HG02973 (cell line): ENCODE data around the gene USF2.
A peak's percentile ranks its signal among the peaks of the same experiment; 100 is the strongest.

Experiments
- ATAC-seq: cut with Tn5 transposase; IDR thresholded peaks from one replicate; pipeline ENCODE4 v1.9.1; 2021; ENCODE audit warnings: moderate library complexity; ENCODE audit not compliant: unreplicated experiment

Gene USF2

GRCh38 chr19:35241417-35241816, 27.3 kb upstream of the USF2 start:
- ATAC-seq: no peak

DNA sequence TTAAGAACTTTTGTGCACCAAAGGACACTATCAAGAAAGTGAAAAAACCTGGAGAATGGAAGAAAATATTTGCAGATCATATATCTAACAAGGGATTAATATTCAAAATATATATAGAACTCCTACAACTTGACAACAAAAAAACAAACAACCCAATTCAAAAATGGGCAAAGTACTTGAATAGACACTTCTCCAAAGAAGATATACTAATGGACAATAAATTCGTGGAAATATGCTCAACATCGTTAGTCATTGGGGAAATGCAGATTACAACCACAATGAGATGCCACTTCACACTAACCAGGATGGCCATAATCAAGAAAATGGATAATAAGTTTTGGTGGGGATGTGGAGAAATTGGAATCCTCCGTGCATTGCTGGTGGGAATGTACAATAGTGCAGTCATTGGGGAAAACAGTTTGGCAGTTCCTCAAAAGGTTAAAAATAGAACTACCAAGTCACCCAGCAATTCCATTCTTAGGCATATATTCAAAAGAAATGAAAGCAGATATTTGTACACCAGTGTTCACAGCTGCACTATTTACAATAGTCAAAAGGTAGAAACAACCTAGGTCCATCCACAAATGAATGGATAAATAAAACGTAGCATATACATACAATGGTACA, 22.2 kb upstream of the USF2 start:
- no peak for ATAC-seq

DNA sequence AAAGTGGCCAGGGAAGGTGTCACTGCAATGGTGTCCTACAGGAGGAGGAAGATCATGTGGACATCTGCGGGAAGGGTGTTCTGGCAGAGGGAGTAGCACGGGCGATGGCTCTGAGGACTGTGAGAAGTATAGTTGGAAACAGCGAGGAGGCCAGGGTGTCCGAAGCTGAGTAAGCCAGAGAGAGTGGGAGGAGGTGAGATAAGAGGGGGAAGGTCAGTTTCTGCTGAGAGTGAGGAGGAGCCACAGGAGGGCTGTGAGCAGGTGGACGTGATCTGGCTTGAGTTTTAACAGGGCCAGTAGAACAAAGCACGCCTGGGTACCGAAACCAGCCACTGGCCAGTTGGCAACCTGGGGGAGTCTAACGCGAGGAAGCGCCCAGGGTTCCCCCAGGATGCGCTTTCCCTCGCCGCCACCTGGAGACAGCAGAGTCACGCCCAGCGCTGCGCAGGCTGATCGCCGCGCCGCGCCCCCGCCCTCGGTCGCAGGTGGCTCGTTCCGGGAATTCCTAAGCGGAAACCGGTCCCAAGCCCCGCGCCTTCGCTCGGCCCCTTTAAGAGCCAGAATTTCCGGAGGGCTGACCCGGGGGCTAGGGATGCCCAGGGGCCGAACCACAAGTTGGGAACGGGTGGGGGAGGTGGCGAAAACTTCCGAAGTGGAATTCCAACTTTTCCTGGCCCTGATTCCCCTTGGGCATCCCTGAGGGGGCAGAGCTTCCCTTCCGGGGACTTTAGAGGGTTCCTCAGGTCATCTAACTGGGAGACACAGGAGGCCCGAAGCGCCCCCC, 21.0 kb upstream of the USF2 start:
- peak; percentile 39 for ATAC-seq

GRCh38 chr19:35248310-35249145, 20.2 kb upstream of the USF2 start, which contains the start of gene LSR:
Gene LSR, plus strand, starts transcription at chr19:35249002. Its CDS starts 21 bp downstream, at chr19:35249023.
- peak; percentile 74 for ATAC-seq

GRCh38 chr19:35249146-35249847, 19.5 kb upstream of the USF2 start:
- peak; percentile 3 for ATAC-seq

DNA sequence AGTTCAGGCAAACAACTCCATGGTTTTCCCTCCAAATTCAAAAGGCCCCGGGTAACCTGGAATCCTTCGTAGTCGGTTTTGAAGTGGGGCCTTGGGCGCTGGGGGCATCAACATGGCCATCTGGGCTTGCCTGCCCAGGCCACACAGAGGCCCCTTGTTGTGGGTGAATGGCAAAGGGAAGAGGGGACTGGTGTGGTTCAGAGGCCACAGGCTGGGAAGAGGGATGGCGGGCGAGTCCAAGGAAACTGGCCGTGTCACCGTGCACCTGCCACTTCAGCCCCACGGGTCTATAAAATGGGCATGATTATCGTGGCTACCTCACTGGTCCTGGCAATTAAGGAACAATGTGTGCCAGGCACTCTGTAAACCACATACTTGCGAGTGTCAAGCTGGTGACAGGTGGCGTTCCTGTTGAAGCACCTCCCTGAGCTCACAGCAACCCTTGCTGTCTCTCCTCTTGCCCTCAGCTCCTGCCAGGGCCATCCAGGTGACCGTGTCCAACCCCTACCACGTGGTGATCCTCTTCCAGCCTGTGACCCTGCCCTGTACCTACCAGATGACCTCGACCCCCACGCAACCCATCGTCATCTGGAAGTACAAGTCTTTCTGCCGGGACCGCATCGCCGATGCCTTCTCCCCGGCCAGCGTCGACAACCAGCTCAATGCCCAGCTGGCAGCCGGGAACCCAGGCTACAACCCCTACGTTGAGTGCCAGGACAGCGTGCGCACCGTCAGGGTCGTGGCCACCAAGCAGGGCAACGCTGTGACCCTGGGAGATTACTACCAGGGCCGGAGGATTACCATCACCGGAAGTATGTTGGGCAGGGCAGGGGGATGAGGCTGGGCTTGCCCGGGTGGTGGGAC, 18.7 kb upstream of the USF2 start:
- ATAC-seq: no peak

GRCh38 chr19:35251456-35251855, 17.3 kb upstream of the USF2 start:
- ATAC-seq: no peak

DNA sequence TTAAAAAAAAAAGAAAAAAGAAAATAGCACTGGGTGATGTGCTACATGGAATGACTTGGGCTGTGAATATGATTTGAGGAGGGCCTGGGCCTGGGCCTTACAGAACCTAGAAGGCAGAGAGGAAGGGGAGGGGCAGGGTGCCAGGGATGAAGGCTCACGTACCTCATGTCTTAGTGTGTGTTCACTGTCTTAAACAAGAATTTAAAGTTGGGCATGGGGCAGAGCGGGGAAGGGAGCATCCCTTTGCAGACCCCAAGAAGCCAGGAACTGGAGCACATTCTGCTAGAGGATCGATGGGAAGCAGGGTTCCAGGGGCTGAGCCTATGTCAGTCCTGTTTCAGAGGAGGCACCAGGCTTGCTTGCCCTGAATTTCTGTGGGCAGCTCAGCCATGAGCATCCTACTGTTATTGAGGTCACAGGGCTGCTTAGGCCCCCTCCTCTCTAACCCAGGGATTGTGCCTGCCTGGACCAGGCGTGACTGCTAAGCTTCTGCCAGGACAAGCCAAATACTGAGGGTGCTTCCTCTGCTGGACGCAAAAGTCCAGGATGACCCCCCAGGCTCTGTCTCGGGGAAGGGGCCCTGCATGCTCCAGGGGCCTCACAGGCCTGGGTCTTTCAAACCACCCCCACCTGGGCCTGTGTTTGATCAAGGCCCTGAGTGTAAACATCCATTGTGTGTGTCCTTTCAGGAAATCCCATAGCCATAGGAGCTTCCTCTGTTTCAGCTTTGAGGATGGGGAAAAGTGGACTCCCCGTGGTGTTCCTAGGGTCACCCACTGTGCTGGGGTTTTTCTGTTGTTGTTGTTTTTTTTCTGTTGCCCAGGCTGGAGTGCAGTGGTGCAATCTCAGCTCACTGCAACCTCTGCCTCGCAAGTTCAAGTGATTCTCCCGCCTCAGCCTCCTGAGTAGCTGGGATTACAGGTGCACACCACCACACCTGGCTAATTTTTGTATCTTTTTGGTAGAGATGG, 15.2 kb upstream of the USF2 start:
- ATAC-seq: no peak

DNA sequence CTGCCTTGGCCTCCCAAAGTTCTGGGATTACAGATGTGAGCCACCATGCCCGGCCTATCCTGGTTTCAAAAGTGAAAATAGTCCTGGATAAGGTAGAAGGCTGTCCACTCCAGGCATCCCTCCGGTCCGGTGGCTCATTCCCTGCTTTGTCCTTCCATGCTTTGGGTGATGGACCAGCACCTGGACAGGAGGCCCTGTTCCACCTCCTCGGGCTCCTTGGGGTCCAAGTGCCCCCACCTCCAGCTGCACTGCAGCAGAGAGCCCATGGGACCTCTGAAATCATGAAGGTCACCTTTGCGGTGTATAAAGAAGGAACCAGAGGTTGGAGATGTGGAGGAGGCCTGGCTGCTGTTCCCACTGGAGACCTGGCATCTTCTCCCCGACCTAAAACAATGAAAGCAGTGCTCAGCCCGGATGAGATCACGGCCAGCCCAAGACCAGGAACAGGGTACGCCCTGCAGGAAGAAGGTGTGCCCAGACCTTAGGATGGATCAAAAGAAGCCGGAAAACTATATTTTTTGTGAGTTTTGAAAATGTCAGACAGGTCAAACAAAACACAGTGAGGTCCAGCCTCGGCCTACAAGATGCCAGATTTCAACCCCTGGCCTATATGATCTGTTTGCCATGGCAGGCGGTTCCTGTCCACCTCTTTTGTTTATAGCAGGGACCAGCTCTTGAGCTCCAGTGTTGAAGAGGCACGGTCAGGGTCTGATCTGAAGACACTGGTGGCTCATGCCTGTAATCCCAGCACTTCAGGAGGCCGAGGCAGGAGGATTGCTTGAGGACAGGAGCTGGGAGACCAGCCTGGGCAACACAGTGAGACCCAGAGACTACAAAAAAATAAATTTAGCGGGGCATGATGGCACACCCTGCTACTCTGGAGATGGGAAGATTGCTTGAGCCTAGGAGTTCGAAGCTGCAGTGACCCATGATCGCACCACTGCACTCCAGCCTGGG, 14.1 kb upstream of the USF2 start:
- ATAC-seq: no peak

GRCh38 chr19:35256566-35256965, 12.2 kb upstream of the USF2 start:
- ATAC-seq: no peak

DNA sequence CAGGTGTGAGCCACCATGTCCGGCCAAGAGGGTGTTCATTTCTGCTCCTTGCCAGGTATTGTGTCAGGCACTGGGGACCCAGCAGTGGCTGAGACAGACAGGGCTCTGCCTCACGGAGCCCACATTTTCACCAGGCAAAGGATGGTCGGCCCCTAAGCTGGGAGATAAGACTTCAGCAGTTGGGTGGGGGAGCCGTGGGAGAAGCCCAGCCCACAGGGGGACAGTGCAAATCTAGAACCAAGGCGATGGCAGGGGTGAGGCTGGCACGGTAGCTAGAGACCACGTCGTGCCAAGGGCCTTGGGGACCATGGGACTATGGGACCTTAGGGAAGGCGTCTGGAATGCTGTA, 11.7 kb upstream of the USF2 start:
- no peak for ATAC-seq

- ATAC-seq: no peak
Observed at GRCh38 chr19:35260694-35261304, 8.0 kb upstream of the USF2 start.

DNA sequence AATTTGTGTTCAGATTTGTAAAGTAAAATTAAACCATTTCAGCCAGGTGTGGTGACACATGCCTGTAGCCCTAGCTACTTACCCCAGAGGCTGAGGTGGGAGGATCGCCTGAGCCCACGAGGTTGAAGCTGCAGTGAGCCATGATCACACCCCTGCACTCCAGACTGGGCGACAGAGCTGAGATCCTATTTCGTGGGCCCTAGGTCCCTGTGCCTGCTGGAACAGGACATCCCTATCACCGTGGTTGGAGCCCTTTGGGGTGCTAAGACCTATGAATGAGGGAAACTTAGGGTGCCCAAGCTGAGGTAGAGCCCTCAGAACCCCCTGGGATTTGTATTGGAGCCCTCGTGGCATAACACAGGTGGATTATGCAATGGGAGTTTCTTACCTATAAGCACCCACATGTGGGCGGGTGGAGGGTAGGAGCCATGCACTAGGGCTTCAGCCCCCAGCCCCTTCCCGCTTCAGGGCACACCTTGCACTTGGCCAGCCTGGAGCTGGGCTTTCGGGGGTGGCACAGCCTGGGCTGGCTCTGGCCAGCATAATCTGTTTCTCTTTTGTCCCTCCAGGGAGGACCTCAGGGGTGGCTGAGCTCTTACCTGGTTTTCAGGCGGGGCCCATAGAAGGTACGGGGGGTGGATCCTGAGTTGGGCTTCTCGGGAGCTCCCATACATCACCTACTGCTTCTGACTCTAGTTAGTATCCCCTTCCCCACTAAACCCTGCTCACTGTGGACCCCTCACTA, 7.2 kb upstream of the USF2 start:
- no peak for ATAC-seq

- no peak for ATAC-seq
Observed at GRCh38 chr19:35262101-35262761, 6.5 kb upstream of the USF2 start.

DNA sequence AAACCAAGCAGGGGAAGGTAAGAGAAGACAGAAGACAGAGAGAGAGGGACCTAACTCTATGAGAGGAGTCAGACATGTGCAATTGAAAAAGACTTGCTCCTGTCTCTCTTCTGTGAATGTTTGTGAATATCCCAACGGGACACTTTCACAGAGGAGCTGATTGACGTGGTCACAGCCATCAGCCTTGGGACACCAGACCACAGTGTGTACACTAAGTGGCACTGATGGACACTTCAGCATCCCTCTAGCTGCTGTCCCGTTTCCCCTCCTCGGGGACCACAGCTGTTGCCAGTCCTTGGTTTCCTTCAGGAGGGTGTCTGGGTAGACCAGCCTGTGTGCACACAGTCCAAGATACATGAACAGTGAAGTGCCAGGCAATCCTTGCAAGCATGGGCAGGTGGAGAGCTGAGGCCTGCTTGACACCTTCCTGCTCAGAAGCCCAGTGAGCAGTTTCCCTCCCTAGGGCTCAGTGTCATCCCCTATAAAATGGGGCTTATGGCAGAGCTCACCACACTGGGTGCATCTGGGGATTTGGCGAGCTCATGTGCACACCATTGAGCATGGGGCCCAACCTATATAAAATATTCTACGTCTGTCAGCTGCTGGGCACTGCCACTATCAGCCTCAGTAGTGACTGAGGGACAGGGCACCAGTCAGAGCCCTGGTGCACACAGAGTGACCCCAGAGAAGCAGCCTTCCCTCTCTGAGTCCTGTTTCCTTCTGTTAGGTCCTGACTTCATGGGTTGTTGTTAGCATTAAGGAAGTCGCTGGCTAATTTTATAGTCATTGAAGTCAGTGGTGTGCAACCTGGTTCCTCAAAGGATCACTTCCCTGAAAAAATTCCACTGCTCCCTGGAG, 4.3 kb upstream of the USF2 start:
- ATAC-seq: no peak
